HG03196 (cell line): Measurements from ENCODE around the gene DGLUCY.
A peak's percentile ranks its signal among the peaks of the same experiment; 100 is the strongest.
"Not testable (repeated sequence)": the region's sequence is repeated elsewhere in the genome, so short reads cannot be mapped to it uniquely, and the experiment has no call there.

ENCODE experiments used
- ATAC-seq: cut with Tn5 transposase; IDR thresholded peaks from one replicate; pipeline ENCODE4 v1.9.1; 2021; ENCODE audit not compliant: unreplicated experiment

DGLUCY gene

GRCh38 chr14:91202234-91202974, 88.5 kb downstream of the DGLUCY start:
- ATAC-seq = no peak

GRCh38 chr14:91204657-91205056, 90.8 kb downstream of the DGLUCY start:
- ATAC-seq = no peak

GRCh38 chr14:91205459-91205858, 91.6 kb downstream of the DGLUCY start:
- no peak for ATAC-seq

- no peak for ATAC-seq
Observed at GRCh38 chr14:91207008-91207407, 93.1 kb downstream of the DGLUCY start.

GRCh38 chr14:91211017-91211416, 97.1 kb downstream of the DGLUCY start:
- ATAC-seq = no peak

- ATAC-seq = no peak
Observed at GRCh38 chr14:91214306-91214705, 100.4 kb downstream of the DGLUCY start.

- no peak for ATAC-seq
Observed at GRCh38 chr14:91215381-91215780, 101.5 kb downstream of the DGLUCY start.

GRCh38 chr14:91216731-91217226, 102.9 kb downstream of the DGLUCY start:
- ATAC-seq = no peak

- ATAC-seq = no peak
Observed at GRCh38 chr14:91218014-91218413, 104.1 kb downstream of the DGLUCY start.

GRCh38 chr14:91219517-91220389, 105.9 kb downstream of the DGLUCY start:
- ATAC-seq = no peak

- ATAC-seq = no peak
Observed at GRCh38 chr14:91220581-91221000, 106.7 kb downstream of the DGLUCY start.

GRCh38 chr14:91221270-91221669, 107.4 kb downstream of the DGLUCY start:
- no peak for ATAC-seq

- no peak for ATAC-seq
Observed at GRCh38 chr14:91223028-91223783, 109.3 kb downstream of the DGLUCY start.

GRCh38 chr14:91225025-91225424, 111.2 kb downstream of the DGLUCY start:
- ATAC-seq = no peak

GRCh38 chr14:91226360-91226759, 112.5 kb downstream of the DGLUCY start:
- not testable (repeated sequence) for ATAC-seq

- no peak for ATAC-seq
Observed at GRCh38 chr14:91227183-91227628, 113.3 kb downstream of the DGLUCY start.

- peak; percentile 75 for ATAC-seq
Observed at GRCh38 chr14:91228112-91229004, 114.5 kb downstream of the DGLUCY start.

GRCh38 chr14:91229005-91229382, 115.1 kb downstream of the DGLUCY start:
- ATAC-seq = no peak

GRCh38 chr14:91229743-91230200, 115.9 kb downstream of the DGLUCY start:
- peak; percentile 65 for ATAC-seq
